NCI-H748 treated with DMSO at 0.1 percent for 48 hours (cell line): ENCODE results near the gene PTPRE.

Experiments used
- DNase-seq: peaks from one replicate; lab custom pipeline; 2025; lab: John Stamatoyannopoulos, UW

PTPRE gene

DNA sequence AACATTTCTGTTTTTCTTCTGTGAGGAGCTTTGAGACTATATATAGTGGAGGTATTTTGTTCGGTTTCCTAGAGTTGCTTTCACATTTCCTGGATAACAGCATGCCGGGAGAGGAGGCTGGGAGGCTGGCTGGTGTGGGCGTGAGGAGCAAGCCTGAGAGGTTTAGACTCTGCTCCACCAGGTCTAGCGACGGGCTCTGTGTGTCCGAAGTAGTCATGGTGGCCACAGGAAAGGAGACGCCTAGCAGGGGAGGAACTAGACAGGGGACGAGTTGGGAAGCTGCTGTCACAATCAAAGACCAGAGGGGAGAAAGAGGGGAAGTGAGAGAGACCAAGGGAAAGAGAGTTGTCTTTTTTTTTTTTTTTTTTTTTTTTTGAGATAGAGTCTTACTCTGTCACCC lies 19.6 kb downstream of the PTPRE start:
- DNase-seq, result no peak

DNA sequence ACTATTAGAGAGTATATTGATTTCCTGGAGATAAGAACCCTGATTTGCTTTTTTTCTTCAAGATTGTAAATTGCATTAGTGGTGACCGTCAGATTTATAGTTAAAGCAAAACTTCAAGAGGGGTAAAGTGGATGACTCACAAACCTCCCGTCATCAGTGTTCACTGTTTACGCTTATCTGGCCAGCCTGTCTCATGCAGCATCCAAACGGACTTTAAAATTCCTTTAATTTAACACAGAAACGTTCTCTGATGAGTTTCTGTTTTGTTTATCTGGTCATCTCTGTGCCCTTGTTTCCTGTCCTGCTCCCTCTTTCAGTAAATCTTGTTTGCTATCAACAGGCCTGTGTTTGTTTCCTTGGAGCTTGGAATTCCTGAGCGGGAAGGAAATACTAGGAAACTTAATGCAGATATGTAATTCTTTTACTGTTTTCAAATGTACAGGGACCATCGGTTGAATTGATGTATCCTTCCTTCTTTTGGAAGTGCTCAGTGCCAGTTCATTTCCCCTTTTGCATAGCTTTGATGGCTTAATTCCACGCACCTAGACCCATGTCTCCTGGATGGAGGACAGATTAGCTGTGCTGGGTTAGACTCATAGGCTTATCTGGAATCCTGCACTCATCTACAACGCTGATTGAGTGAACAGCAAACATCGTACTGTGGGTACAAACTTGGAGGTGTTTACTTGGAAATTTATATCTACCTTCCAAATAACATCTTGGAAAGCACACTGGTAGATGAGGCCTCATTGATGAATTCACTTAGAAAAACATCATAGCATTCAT lies 21.3 kb downstream of the PTPRE start:
- DNase-seq, result no peak

DNA sequence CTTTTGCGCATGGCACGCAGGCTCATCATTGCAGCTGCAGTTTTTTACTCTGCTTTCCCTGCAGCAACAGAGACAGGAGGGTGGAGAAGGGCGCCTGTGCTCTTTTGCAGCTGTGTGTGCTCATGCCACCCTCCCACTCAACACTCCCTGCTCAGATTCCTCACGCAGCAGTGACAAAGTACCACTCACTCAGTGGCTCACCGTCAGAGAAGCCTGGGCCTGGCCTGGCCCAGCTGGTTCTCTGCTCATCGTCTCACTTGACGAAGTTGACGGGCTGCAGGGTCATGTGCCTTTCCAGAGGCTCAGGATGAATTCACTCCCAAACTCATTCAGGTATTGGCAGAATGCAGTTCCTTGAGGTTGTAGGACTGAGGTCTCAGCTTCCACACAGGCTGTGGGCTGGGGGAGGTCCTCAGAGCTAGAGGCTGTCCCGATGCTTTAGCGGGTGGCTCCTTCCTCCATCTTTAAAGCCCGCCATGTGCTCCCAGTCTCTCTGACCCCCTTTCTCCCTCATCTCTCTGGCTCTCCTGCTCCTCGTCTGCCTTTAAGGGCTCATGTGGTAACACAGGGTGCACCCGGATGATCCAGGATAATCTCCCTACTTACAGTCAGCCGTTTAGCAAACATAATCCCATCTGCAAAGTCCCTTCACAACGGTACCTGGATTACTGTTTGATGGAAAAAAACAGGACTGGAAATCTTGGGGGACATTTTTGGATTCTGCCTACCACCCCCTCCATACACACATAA lies 25.8 kb downstream of the PTPRE start:
- DNase-seq, result no peak

DNA sequence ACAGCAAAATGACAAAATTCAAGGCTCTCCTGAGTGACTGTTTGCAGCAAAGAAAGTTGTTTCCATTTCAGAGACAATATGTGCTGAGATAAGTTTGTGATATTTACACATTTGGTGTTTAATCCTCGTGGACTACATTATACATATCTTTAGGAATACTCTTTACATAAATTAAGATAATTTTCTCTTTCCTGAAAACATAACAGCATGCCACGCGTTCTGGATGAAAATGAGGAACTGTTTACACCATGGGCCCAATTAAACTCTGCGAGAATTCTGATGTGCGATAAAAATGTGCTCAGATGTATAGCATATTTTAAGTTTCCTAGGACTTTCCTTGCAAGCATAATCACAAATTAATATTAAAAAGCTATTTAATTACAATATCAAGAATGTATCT lies 26.4 kb downstream of the PTPRE start:
- DNase-seq, result no peak

DNA sequence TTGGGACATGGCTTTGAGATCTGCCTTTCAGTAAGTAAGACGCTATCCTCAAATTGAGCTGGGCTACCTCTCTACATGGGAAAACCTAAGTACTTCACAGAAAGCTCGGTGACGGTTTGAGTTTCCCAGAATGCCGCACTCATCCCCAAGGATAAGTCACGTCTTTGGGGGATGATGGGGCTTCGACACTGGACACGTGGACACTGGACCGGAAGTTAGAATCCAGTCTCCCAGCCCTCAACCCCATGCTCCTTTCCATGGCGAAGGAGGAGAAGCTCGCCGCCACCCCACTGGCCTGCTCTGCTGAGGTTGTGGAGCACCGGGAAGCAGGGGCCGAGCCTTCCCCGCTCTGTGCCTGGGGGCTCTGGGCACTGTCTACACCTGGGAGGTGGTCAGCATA lies 27.5 kb downstream of the PTPRE start:
- DNase-seq, result no peak

DNA sequence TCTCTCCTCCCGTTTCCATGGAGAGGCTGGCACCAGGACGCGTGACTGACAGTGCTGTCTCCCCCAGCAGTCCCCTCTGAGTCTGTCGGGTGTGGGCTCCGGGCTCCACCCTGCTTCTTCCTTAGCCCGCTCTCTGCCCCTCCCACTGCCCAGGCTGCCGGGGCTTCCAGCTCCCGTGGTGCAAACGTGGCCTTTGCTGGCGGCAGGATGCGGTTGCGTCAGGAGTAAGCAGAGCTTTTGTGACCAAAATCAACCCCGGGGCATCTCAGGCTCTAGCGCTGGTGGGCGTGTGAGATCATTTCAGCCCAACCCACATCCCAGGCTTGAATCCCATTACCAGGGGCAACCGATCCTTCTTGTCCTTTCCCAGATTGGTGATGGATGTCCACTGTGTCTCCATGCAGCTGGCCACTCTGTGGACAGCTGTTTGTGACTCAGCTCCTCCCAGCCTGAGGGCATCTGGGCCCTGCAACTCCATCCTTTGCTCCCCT lies 28.2 kb downstream of the PTPRE start:
- DNase-seq, result peak; percentile 34

DNA sequence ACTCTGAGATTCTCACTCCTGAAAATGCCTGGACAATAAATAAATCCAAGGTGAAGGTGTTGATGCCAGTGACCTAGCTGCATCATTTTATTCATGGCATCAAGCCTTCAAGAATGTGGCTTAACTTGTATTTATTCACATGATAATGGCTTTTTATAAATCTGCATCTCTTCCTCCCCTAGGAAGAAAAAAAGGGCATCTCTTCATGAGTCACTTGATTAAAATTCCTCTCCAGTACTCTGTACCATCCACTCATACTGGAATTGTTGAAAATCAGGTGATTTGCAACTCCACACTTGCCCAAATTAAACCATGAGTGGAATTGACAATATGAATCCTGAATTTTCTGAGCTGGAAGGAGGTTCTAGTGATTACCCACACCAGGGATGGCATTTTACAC lies 30.2 kb downstream of the PTPRE start:
- DNase-seq, result no peak

DNA sequence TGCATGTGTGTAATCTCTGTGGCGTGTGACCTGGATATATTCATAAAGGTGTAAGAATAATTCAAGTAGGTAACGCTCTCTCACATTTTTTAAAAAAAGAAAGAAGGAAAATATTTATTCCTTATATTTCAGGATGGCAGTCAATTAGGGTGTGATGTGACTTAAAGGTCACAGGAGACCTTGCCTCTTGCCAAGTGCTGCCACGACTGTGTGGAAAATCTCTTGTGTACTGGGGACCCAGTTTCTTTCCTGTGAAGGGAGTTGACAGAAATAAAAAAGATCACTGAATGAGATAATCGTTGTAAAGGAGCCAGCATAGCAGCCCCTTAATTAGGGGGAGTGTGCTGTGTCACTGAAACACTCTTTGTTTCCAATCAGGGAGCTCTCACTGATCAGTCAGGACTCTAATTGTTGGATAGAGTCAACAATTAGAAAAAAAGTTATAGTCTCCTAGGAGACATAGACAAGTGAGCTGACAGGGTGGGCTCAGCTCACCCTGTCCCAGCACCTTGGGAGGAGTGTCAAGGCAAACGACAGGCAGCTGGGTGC lies 31.1 kb downstream of the PTPRE start:
- no peak for DNase-seq

DNA sequence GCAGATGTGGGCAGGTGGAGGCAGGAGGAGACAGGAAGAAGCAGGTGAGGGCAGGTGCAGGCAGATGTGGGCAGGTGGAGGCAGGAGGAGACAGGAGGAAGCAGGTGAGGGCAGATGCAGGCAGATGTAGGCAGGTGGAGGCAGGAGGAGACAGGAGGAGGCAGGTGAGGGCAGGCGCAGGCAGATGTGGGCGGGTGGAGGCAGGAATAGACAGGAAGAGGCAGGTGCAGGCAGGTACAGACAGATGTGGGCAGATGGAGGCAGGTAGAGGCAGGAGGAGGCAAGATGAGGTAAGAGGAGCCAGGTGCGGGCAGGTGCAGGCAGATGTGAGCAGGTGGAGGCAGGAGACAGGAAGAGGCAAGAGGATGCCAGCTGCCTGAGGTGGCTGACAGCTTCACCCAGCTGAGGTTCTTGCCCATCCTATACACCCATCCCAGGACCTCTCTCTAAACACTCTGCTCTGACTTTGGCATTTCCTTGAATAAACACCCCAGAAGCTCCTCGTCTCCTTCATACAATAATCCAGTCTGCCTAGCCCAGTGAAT lies 33.0 kb downstream of the PTPRE start:
- DNase-seq, result no peak

DNA sequence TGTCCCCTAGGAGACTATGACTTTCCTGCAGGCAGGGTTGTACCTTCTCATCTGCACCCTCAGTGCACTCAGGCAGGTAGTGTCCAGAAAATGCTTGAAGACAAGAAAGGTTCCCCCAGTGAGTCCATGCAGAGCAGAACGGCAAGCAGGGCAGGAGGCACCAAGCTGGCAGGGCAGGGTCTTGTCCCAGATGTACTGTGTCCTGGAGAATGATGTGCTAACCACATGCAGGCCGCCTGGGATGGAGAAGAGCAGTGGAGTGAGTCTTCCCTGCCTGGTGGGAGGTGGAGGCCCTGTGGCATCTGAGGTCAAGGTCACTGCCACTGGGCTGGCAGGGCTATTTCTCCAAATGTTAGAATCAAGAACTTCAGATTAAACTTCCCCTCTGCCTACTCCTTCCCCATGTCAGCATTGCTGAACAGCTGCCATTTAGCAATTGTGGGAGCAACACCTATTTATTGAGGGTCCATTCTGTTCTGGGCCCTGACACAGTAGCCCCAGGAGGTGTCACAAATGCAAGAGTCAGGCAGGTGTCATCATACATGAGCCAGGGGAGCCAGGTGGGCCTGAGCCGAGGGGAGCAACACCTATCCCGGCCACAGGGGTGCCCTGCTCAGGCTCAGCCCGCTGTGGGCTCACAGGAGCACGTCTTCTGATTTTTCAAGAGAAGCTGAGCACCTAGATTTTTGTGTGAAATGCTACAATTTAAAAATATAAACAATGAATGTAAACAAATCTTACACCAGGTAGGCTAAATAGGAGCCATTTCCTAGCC lies 34.1 kb downstream of the PTPRE start:
- no peak for DNase-seq

DNA sequence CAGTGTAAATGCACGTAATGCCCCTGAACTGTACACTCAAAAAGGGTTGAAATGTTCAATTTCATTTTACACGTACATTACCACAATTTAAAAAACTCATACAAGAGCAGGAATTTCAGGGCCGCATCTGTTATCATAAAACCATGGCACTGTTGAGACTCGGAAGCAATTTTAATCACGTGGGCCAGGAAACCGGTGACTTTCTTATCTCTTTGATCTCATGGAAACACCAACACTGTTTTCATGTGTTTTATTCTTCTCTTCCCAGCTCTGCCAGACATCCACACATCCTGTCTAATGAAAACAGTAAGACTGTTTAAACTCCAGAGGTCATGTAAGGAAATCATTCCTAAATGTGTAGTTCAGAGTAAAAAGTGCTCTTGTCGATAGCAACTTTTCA lies 35.9 kb downstream of the PTPRE start:
- no peak for DNase-seq

DNA sequence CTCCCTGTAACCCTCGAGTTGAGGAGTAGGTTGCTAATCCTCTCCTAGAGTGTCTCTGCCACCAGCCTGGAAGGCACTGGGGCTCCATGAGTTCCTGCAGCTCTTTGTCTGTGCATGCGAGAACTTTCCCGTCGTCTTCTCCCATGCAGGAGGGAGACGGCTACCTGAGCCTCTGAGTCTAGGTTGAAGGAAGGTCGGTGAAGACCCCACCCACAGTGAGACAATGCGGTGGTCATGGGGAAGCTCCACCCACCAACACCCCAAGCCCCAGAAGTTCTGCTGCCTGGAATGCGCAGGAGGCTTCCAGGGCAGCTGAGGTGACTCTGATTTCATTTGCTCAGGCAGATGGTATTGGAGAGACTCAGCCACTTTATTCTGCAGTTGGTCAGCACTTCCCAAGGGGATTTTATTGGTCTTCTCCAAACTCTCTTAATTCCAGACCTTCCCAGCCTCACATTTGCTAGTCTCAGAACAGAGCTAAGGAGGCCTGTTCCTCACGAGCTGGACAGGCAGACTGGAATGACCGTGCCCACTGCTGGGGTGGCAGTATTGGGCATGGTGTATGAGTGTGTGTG lies 36.5 kb downstream of the PTPRE start:
- no peak for DNase-seq

DNA sequence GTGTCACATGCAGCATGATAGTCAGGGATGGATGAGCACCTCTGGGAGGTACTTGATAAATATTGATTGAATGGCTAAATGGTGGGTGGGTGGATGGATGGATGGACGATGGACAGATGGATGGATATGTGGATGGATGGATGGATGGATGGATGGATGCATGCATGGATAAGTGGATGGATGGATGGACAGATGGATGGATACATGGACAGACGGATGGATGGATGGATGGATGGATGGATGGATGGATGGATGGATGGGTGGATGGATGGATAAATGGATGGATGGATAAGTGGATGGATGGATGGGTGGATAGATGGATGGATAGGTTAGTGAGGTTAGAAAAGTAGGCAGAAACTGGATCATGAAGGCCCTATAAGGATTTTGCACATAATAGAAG lies 37.4 kb downstream of the PTPRE start:
- no peak for DNase-seq

DNA sequence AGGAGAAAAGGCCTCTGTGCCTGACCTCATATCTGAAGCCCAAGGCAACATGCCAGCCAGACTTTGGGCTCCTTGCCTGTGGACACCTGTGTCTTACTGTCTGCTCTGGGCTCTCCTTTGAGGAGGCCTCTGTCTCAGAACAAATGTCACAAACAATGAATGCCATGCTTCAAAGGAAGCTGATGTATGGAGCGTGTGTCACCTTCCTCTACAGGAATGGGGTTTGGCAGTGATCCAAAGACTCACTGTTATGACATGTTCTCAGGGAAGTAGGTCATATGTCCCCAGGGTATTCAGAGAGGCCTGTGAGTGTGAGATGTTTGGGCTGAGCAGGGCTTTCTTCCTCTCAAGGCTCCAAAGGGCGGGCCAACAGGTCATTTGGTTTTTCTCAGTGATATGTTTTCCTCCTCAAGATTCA lies 38.4 kb downstream of the PTPRE start:
- no peak for DNase-seq

DNA sequence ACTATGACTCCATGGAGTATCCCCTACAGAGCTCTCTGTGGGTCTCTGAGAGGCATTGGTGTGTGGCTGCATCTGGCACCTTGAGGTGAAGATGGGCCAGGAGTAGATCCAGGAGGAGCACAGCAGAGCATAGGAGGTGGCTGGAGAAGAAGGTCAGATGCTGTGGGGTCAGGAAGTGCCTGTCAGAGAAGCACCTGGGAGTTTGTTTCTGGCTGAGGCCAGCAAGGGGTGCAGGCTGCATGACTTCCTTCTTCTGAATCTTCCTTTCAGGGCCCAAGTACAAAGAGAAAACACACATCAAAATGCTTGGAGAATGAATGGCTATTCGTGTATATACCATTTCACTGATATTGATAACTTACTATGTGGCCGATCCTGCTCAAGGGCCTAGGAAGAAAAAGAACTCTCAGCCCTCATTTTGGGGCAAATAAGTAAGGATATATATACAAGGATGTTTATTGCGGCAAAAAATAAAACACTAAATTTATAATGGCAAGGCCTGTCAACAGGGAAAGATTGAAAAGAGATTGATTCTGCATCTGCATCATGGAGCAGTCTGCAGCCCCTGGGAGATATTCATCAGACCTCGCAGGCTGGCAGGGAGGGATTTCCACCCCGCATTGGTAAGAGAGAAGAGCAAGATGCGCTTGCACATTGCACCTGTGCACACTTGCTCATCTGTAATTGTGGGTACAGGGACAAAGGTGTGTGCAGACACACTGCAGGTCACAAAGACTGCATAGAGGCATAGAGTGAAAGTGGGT lies 39.2 kb downstream of the PTPRE start:
- DNase-seq, result no peak

DNA sequence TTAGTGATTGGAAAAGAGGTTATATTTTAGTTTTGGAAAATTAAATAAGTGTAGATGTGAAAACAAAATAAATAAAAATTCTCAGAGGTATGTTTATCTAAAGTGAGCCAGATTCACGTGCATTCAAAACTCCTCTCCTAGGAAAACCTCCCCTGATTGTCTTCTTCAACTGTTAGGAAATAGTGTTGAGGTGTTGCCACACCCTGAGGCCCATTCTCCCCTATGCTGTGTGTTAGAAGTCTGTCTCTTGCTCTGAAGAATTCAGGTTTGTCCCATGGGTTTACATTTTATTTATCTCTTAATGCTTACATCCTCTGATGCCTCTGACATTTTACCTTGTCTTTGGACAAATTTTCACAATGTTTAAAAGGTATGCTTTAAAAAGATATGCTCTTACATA lies 40.3 kb downstream of the PTPRE start:
- DNase-seq, result no peak

DNA sequence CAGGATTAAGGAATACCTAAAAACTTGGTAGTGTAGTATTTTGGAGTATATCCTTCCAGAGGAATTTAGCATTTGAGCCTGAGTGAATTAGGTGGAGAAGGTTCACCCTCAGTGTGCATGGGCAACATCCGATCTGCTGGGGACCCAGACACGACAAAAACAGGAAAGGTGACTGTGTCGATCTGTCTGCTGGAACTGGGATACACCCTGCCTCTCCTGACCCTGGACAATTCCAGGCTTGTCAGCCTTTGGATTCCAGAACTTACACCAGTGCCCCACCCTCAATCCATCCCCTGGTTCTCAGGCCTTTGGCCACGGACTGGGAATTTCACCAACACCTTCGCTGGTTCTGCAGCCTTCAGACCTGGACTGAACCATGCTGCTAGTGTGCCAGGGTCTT lies 41.9 kb downstream of the PTPRE start:
- DNase-seq, result no peak

DNA sequence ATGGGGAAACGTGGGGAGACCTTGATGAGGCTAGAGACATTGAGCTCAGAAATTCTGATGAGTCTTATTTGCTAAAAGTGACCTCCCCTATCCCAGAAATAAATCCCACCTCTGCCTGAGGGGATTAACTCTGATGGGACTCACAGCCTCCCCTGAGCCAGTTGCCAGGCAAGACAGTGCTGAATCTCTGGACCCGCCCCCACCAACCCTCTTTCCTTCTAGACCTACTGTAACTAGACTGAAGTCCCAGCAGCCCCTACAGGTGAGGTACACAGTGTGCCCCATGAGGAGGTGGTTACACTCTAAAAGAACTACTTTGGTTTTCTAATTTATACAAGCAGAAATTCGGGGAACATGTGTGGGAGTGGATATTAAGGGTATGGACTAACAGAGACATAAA lies 42.9 kb downstream of the PTPRE start:
- DNase-seq, result no peak

DNA sequence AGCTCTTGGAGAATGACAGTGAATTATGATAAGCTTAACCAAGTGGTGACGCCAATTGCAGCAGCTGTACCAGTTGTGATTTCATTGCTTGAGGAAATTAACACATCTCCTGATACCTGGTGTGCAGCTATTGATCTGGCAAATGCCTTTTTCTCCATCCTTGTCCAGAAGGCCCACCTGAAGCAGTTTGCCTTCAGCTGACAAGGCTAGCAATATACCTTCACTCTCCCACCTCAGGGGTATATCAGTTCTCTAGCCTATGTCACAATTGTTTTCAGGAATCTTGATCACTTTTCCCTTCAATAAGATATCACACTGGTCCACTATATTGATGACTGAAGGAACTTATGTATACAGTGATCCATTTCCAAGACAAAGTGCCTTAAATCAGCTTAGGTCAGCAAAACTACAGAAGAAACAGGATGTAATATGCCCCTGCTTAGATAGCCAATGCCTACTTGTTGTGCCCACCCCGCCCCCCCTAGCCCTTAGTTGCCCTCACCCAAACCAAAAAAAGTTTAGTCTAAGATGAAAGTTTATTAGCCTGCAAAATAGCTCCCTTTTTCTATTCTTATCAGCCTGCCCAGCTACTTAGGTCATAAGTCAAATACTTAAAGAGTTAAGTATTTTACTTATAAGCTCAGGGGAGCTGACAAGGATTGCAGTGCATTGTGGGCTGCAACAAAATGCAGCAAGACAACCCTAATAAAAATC lies 45.1 kb downstream of the PTPRE start:
- no peak for DNase-seq

DNA sequence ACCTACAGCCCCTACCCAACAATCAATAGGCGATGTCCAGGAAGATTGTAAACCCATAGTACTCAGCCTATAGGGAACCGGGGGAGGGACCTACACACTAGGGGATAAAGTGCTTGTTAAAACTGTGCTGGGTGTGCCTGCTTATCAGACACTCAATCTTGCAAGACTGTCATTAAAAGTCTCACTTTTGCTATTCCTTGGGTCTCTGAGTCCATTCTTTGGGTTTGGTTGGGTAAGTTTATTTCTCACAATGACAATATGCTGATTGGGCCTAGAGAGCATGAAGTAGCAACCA lies 45.6 kb downstream of the PTPRE start:
- DNase-seq, result no peak

DNA sequence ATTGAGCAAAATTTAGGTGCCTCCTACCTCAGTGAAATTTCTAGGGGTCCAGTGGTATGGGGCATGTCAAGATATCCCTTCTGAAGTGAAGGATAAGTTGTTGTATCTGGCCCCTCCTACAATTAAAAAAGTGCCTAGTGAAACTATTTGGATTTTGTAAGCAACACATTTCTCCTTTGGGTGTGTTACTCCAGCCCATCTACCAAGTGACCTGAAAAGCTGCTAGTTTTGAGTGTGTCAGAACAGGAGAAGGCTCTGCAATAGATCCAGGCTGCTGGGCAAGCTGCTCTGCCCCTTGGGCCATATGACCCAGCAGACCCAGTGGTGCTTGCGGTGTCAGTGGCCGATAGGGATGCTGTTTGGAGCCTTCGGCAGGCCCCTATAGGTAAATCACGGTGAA lies 46.0 kb downstream of the PTPRE start:
- DNase-seq, result no peak
